Neural crest cell (in vitro differentiated cells): ENCODE measurements around the gene ZNF331. TPM values are rescaled to one million over a fixed set of nuclear protein-coding genes. Genes with fewer than 3 reads are reported as not detected.
A peak's percentile ranks its signal among the peaks of the same experiment; 100 is the strongest.

Experiments used
- DNase-seq: peaks from one replicate; pipeline ENCODE4 v3.0.0; 2021; ENCODE audit warnings: low read depth, mixed read lengths, low spot score
- H3K27ac Mint-ChIP-seq: one replicate; pipeline ENCODE4 v1.8.0; 2021; ENCODE audit warnings: mild to moderate bottlenecking, mixed read lengths; ENCODE audit not compliant: unreplicated experiment
- H3K27me3 Mint-ChIP-seq: 2 replicates; pipeline ENCODE4 v1.8.0; 2021; ENCODE audit warnings: low read depth, mild to moderate bottlenecking, mixed read lengths
- H3K36me3 Mint-ChIP-seq: 2 replicates; pipeline ENCODE4 v1.8.0; 2021; ENCODE audit warnings: low read depth, mild to moderate bottlenecking, mixed read lengths
- H3K4me1 Mint-ChIP-seq: 2 replicates; pipeline ENCODE4 v1.8.0; 2021; ENCODE audit warnings: mixed read lengths
- H3K4me3 Mint-ChIP-seq: one replicate; pipeline ENCODE4 v1.8.0; 2021; ENCODE audit warnings: mild to moderate bottlenecking, mixed read lengths
- H3K9me3 Mint-ChIP-seq: 2 replicates; pipeline ENCODE4 v1.8.0; 2021; ENCODE audit warnings: mixed read lengths
- total RNA-seq: library from RNA; stranded (reverse); gene quantifications from 2 replicates; pipeline ENCODE4 v1.2.1, GENCODE V29; 2021
- TF ChIP-seq, protein P1 (sequence below): fragments of 200-600 bp; sonication (generic); conservative IDR thresholded peaks from 2 replicates; pipeline ENCODE4 v1.5.0; 2021; ENCODE audit warnings: antibody characterized with exemption, mild to moderate bottlenecking

ZNF331 gene
- total RNA-seq, 1 donor from 2014 or later = 36.6 TPM

DNA sequence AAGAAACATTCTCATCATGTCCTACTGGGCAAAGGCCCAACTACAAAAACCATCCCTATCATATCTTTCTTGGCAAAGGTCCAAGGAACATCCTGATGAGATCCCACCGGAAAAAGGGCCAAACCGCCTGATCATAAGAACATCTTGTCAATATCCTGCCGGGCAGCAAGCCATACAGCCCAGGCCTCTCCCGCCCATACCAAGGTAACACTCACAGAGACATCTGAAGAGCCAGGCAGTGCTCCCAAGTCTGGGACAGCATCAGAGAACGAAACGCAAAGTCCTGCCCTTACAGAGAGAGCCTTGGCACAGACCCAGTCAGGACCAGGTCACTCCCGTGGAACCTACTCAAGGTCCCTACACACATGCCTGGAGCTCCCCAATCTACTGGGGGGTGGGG, 18.5 kb upstream of the ZNF331 start:
- peaks cover 29% of the 10 kb centered on the region for H3K4me1 Mint-ChIP-seq
- DNase-seq = no peak
- peaks cover 3% of the 10 kb centered on the region for H3K27me3 Mint-ChIP-seq
- peaks cover 39% of the 10 kb centered on the region for H3K36me3 Mint-ChIP-seq
- H3K9me3 Mint-ChIP-seq = peaks cover 13% of the 10 kb centered on the region
- H3K27ac Mint-ChIP-seq = no peak overlapping the region
- TF ChIP-seq, protein P1, sequence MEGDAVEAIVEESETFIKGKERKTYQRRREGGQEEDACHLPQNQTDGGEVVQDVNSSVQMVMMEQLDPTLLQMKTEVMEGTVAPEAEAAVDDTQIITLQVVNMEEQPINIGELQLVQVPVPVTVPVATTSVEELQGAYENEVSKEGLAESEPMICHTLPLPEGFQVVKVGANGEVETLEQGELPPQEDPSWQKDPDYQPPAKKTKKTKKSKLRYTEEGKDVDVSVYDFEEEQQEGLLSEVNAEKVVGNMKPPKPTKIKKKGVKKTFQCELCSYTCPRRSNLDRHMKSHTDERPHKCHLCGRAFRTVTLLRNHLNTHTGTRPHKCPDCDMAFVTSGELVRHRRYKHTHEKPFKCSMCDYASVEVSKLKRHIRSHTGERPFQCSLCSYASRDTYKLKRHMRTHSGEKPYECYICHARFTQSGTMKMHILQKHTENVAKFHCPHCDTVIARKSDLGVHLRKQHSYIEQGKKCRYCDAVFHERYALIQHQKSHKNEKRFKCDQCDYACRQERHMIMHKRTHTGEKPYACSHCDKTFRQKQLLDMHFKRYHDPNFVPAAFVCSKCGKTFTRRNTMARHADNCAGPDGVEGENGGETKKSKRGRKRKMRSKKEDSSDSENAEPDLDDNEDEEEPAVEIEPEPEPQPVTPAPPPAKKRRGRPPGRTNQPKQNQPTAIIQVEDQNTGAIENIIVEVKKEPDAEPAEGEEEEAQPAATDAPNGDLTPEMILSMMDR = no peak
- peak overlapping the region; percentile 72 for H3K4me3 Mint-ChIP-seq

DNA sequence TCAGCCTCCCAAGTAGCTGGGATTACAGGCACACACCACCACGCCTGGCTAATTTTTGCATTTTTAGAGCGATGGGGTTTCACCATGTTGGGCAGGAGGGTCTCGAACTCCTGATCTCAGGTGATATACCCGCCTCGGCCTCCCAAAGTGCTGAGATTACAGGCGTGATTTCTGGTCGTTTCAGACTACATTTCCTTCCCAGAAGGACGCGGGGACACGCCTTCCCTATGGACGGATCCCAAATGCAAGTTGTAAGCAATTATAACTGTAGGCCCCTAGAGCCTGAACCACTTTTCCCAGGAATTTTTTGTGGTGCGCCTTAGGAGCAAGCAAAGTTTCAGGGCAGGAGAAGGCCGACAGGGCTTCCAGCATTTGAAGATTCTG, 17.8 kb upstream of the ZNF331 start:
- peaks cover 44% of the 10 kb centered on the region for H3K36me3 Mint-ChIP-seq
- peak overlapping the region; percentile 100 for H3K4me3 Mint-ChIP-seq
- H3K9me3 Mint-ChIP-seq = peaks cover 13% of the 10 kb centered on the region
- H3K4me1 Mint-ChIP-seq = peaks cover 29% of the 10 kb centered on the region
- peaks cover 3% of the 10 kb centered on the region for H3K27me3 Mint-ChIP-seq
- TF ChIP-seq, protein P1 = no peak
- H3K27ac Mint-ChIP-seq = peak overlapping the region; percentile 89
- no peak for DNase-seq

DNA sequence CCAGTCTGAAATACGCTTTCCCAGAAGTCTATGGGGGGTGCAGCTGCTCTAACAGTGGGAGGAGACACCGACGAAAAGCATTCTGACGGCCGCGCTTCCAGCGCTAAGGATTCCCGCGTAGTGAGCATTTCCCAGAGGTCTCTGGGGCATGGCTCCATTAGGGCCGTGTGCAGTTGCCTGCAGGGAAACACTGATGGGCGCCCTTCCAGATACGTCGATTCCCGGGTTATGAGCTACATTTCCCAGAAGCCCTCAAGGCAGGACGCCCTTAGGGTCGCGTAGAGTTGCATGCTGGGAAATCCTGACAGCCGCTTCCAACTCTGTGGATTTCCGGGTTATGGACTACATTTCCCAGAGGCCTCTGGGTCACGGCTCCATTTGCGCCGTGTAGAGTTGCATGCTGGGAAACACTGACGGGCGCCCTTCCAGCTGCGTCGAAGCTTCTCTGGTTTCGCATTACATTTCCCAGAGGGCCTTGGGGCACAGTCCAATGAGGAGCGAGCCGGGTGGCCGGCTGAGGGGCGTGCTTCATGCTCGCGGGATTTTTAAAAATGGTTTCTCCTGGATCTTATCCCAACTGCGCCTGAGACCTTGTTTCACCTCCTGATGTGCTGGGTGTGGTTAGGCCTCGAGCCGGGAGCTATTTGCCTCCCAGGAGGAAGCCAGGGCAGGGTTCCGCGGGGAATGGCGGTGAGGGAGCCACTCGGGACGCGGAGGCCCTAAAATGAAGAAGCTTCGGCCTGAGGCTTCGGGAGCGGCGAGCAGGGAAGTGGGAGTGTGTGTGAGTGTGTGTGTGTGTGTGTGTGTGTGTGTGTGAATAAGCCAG, 17.2 kb upstream of the ZNF331 start:
- Mint-ChIP-seq H3K27me3 (peaks cover 3% of the 10 kb centered on the region), H3K9me3 (peaks cover 14% of the 10 kb centered on the region), H3K4me3 (peak overlapping the region; percentile 100), H3K4me1 (peaks cover 29% of the 10 kb centered on the region), H3K27ac (peak overlapping the region; percentile 96), H3K36me3 (peaks cover 50% of the 10 kb centered on the region)
- DNase-seq = peak; percentile 78
- TF ChIP-seq, protein P1 = no peak

DNA sequence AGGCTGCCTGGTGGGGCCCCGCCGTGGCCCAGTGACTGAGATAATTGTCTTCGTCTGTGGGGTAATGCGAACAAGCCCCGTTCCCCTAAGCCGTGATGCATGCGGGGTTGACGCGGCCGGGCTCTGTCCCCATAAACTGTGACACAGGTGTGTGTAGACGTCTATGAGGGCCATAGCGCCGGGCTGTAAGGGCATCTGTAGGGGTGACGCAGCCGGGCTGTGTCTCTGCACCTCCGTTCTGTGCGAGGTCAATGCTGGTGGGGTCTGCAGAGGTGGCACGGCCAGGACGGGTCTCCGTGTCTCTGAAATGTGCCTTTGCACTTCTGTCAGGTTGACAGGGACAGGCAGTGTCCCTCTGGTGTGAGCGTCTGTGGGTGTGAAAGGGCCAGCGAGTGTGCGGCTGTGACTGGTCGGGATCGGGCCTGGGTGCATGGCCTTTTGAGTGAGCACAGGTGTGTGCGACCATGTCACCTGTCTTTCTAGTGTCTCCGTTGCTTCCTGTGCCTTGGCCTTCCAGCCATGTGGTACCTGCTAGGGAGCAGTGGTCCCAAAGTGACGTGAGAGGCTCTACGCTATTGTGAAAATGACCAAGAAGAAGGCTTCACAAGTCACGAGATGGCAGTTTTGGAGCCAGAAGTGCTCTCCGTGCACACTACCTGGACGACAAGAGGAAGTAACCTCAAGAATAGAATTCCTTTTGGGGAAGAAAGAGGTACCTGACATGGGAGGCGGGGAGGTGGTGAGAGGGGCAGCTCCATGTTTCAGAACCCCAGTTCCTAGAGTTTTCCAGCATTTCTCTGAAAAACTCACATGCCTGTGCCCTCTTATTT, 16.4 kb upstream of the ZNF331 start:
- DNase-seq = no peak
- H3K27me3 Mint-ChIP-seq = peaks cover 3% of the 10 kb centered on the region
- peaks cover 55% of the 10 kb centered on the region for H3K36me3 Mint-ChIP-seq
- peak overlapping the region; percentile 100 for H3K4me3 Mint-ChIP-seq
- peaks cover 19% of the 10 kb centered on the region for H3K9me3 Mint-ChIP-seq
- peak overlapping the region; percentile 96 for H3K27ac Mint-ChIP-seq
- TF ChIP-seq, protein P1 = no peak
- peaks cover 29% of the 10 kb centered on the region for H3K4me1 Mint-ChIP-seq

DNA sequence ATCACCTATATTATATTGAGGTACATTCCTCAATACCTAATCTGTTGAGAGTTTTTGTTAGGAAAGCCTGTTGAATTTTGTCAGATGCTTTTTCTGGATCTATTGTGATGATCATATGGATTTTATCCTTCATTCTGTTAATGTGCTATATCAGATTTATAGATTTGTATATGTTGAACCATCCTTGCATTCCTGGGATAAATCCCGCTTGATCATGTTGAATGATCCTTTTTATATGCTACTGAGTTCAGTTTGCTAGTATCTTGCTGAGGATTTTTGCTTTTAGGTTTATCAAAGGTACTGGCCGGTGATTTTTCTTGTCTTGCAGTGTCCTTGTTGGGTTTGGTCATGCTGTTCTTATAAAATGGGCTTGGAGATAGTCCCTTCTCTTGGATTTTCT, 12.0 kb upstream of the ZNF331 start:
- peaks cover 43% of the 10 kb centered on the region for H3K36me3 Mint-ChIP-seq
- H3K9me3 Mint-ChIP-seq = peaks cover 8% of the 10 kb centered on the region
- no peak overlapping the region for H3K27ac Mint-ChIP-seq
- no peak for DNase-seq
- TF ChIP-seq, protein P1 = no peak
- H3K4me3 Mint-ChIP-seq = peak overlapping the region; percentile 62
- peaks cover 18% of the 10 kb centered on the region for H3K4me1 Mint-ChIP-seq
- no peaks in the 10 kb centered on the region for H3K27me3 Mint-ChIP-seq
